BJ (cell line): ENCODE measurements around the gene MAJIN. TPM values are rescaled to one million over a fixed set of nuclear protein-coding genes. Genes with fewer than 3 reads are reported as not detected.

Experiments used
- CTCF ChIA-PET: fragments of 350-600 bp; formaldehyde crosslinking; extraction: SDS; loops from one replicate; lab custom pipeline; 2021; ENCODE audit warnings: antibody characterized with exemption, inconsistent platforms; lab: Yijun Ruan, JAX
- POLR2A ChIA-PET: fragments of 300-600 bp; sonication (Branson Sonifier 250); formaldehyde crosslinking; extraction: SDS; loops from one replicate; lab custom pipeline; 2021; ENCODE audit warnings: antibody characterized with exemption; lab: Charles Lee
- DNase-seq: peaks from one replicate; pipeline ENCODE4 v3.0.0-alpha.2; 2011; ENCODE audit warnings: low read depth
- H3K27me3 ChIP-seq: 2 replicates; pipeline ENCODE4 v1.6.0; 2011; ENCODE audit warnings: low read length; ENCODE audit not compliant: control insufficient read depth, insufficient read depth
- H3K36me3 ChIP-seq: 2 replicates; pipeline ENCODE4 v1.5.1; 2011; ENCODE audit warnings: low read length; ENCODE audit not compliant: control insufficient read depth, insufficient read depth
- H3K4me3 ChIP-seq: 2 replicates; pipeline ENCODE4 v1.5.1; 2011; ENCODE audit warnings: low read depth, mild to moderate bottlenecking, control low read depth, low read length
- polyA plus RNA-seq: library from polyadenylated mRNA; depleted of rRNA; stranded (reverse); fragments of >200 nt; gene quantifications from 2 replicates; pipeline ENCODE4 v1.2.3, GENCODE V29; 2011; rRNA removed
- small RNA-seq: library from RNA; depleted of rRNA; stranded (forward); fragments of <200 nt; gene quantifications from one replicate; pipeline ENCODE3, GENCODE V24; 2012; ENCODE audit warnings: low replicate concordance, low read depth; ENCODE audit not compliant: insufficient read length
- TF ChIP-seq, protein P1 (sequence below): IDR thresholded peaks from 2 replicates; pipeline ENCODE4 v1.5.1; 2011; ENCODE audit warnings: low read depth, mild to moderate bottlenecking, control low read depth, inconsistent platforms, low read length, moderate library complexity; ENCODE audit not compliant: insufficient read depth

MAJIN gene
- polyA plus RNA-seq, 1 experiment, result not detected

- CTCF ChIA-PET, result interaction anchor here (0.5 to 29.7 kb wide), 7 partner anchors 8 to 202 kb away, joined by 3 to 797 read pairs (median 4); partner anchors contain the start of genes ARL2, CDC42BPG and EHD1
- Histone ChIP-seq H3K27me3 (no peaks in the 10 kb centered on the region), H3K36me3 (peaks cover 5% of the 10 kb centered on the region), H3K4me3 (no peak overlapping the region)
- POLR2A ChIA-PET, result no interaction called here
- TF ChIP-seq, protein P1, sequence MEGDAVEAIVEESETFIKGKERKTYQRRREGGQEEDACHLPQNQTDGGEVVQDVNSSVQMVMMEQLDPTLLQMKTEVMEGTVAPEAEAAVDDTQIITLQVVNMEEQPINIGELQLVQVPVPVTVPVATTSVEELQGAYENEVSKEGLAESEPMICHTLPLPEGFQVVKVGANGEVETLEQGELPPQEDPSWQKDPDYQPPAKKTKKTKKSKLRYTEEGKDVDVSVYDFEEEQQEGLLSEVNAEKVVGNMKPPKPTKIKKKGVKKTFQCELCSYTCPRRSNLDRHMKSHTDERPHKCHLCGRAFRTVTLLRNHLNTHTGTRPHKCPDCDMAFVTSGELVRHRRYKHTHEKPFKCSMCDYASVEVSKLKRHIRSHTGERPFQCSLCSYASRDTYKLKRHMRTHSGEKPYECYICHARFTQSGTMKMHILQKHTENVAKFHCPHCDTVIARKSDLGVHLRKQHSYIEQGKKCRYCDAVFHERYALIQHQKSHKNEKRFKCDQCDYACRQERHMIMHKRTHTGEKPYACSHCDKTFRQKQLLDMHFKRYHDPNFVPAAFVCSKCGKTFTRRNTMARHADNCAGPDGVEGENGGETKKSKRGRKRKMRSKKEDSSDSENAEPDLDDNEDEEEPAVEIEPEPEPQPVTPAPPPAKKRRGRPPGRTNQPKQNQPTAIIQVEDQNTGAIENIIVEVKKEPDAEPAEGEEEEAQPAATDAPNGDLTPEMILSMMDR, result no peak
- DNase-seq, result no peak
Observed at GRCh38 chr11:64890522-64890939, 81.4 kb downstream of the MAJIN start.

DNA sequence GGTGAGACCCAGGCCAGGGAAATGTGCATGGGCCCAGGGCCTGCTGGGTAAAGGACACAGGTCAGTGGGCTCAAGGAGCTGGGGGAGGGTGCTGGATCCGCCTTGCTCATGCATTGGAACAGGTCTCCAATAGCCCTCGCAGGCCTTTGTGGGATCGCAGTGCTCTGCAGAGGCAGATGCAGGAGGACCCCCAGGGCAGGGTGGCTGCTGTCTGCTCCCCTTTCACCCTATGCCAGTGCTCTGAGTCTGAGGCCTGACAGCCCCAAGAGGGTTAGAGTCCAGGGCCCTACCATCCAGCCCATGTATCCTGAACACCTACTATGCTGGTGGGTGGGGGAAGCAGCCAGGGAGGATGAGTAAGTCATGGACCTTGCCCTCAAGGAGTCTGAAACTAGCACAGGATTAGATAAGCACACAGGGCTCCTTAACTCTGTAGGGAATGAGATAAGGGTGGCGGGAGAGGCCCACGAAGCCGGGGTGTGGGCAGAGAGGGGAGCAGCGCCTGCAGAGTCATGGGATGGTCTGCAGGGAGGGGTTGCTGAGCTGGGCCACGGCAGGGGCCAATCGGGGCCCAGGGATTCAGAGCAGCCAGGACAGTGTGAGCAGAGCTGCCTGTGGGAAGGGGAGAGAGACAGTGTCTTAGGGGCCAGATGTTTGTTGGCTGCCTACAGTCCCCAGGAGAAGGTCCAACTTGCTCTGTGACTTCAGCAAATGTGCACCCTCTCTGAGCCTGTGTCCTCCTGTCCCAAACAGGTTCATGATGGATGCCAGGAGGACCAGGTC is 83.0 kb downstream of the MAJIN start:
- Histone ChIP-seq H3K27me3 (no peaks in the 10 kb centered on the region), H3K4me3 (no peak overlapping the region), H3K36me3 (no peaks in the 10 kb centered on the region)
- POLR2A ChIA-PET, result no interaction called here
- CTCF ChIA-PET, result interaction anchor here (1.0 to 29.7 kb wide), 6 partner anchors 11 to 125 kb away, joined by 4 to 797 read pairs (median 14); partner anchors contain the start of genes ARL2, ATG2A, BATF2 and CDC42BPG
- DNase-seq, result no peak
- TF ChIP-seq, protein P1, result no peak

DNA sequence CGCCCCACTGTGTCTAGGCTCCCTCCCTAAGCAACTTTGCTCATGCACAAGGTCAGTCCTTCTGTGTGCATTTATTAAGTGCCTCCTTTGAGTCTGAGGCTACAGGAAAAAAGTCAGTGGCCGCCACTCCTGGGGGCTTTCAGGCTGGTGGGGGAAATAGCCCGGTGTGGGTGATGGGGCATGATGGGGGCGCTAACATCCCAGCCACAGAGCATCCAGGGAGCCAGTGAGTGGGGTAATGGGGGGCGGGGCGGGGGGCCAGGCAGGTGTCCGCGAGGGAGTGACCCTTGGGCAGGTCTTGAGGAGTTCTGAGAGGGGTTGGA is 83.5 kb downstream of the MAJIN start:
- ChIA-PET POLR2A (no interaction called here), CTCF (interaction anchor here (0.7 to 29.7 kb wide), 11 partner anchors 8 to 125 kb away, joined by 3 to 797 read pairs (median 5); partner anchors contain the start of genes ARL2, ATG2A, BATF2 and CDC42BPG)
- TF ChIP-seq, protein P1, result no peak
- no peaks in the 10 kb centered on the region for H3K27me3 ChIP-seq
- H3K36me3 ChIP-seq, result no peaks in the 10 kb centered on the region
- H3K4me3 ChIP-seq, result no peak overlapping the region
- DNase-seq, result no peak

Small RNA genes lying within 50 kb of the gene (small RNA-seq; reads per million reads assigned to genes)
- gene MIR6749 (not detected), gene MIR6750 (not detected), gene MIR6879 (not detected)

Other genes with a start within 250 kb of the MAJIN start
- 0.05 and 0.20 TPM in 2 replicates for gene NRXN2, start 248.9 kb downstream of the MAJIN start, polyA plus RNA-seq
- 3.2 and 5.3 TPM in 2 replicates for gene RASGRP2, start 228.0 kb downstream of the MAJIN start, polyA plus RNA-seq
- gene PYGM, start 212.1 kb downstream of the MAJIN start, polyA plus RNA-seq, result 0.10 TPM in 2 replicates
- 40.3 and 41.7 TPM in 2 replicates for gene SF1, start 193.6 kb downstream of the MAJIN start, polyA plus RNA-seq
- gene MAP4K2, start 168.9 kb downstream of the MAJIN start, polyA plus RNA-seq, result 9.4 and 22.4 TPM in 2 replicates
- 14.4 and 27.8 TPM in 2 replicates for gene MEN1, start 161.6 kb downstream of the MAJIN start, polyA plus RNA-seq
- 0.01 and 0.02 TPM in 2 replicates for gene CDC42BPG, start 127.5 kb downstream of the MAJIN start, polyA plus RNA-seq
- 95.3 and 191 TPM in 2 replicates for gene EHD1, start 93.5 kb downstream of the MAJIN start, polyA plus RNA-seq
- gene ATG2A, start 54.9 kb downstream of the MAJIN start, polyA plus RNA-seq, result 3.7 and 7.0 TPM in 2 replicates
- gene PPP2R5B, start 47.4 kb downstream of the MAJIN start, polyA plus RNA-seq, result 16.0 and 18.5 TPM in 2 replicates
- gene GPHA2, start 36.2 kb downstream of the MAJIN start, polyA plus RNA-seq, result not detected in 2 replicates
- 1.1 and 1.5 TPM in 2 replicates for gene BATF2, start 24.9 kb upstream of the MAJIN start, polyA plus RNA-seq
- gene ARL2, start 42.1 kb upstream of the MAJIN start, polyA plus RNA-seq, result 117 and 141 TPM in 2 replicates
- gene SNX15, start 55.3 kb upstream of the MAJIN start, polyA plus RNA-seq, result 8.3 and 15.3 TPM in 2 replicates
- gene SAC3D1, start 69.1 kb upstream of the MAJIN start, polyA plus RNA-seq, result 5.9 and 7.3 TPM in 2 replicates
- gene NAALADL1, start 86.4 kb upstream of the MAJIN start, polyA plus RNA-seq, result 25.4 and 38.7 TPM in 2 replicates
- gene CDCA5, start 111.9 kb upstream of the MAJIN start, polyA plus RNA-seq, result 10.7 and 11.9 TPM in 2 replicates
- 41.7 and 91.8 TPM in 2 replicates for gene ZFPL1, start 112.1 kb upstream of the MAJIN start, polyA plus RNA-seq
- gene VPS51, start 124.1 kb upstream of the MAJIN start, polyA plus RNA-seq, result 61.8 and 86.2 TPM in 2 replicates
- 5.0 and 8.2 TPM in 2 replicates for gene TM7SF2, start 139.8 kb upstream of the MAJIN start, polyA plus RNA-seq
- 3.6 and 4.6 TPM in 2 replicates for gene ZNHIT2, start 145.6 kb upstream of the MAJIN start, polyA plus RNA-seq
- gene FAU, start 150.0 kb upstream of the MAJIN start, polyA plus RNA-seq, result 474 and 610 TPM in 2 replicates
- 54.4 and 68.5 TPM in 2 replicates for gene MRPL49, start 150.2 kb upstream of the MAJIN start, polyA plus RNA-seq
- gene SYVN1, start 162.4 kb upstream of the MAJIN start, polyA plus RNA-seq, result 13.3 and 33.4 TPM in 2 replicates
- gene SPDYC, start 198.1 kb upstream of the MAJIN start, polyA plus RNA-seq, result not detected in 2 replicates
- 75.4 and 181 TPM in 2 replicates for gene CAPN1, start 209.8 kb upstream of the MAJIN start, polyA plus RNA-seq